Hematopoietic multipotent progenitor cell (in vitro differentiated cells): ENCODE results near the gene EIPR1. TPM values are rescaled to one million over a fixed set of nuclear protein-coding genes. Genes with fewer than 3 reads are reported as not detected.
"Not testable (repeated sequence)": the region's sequence is repeated elsewhere in the genome, so short reads cannot be mapped to it uniquely, and the experiment has no call there.

Experiments used
- DNase-seq, 3 donors: peaks; one replicate each; pipeline ENCODE4 v3.0.0-alpha.2; 2011 to 2015; ENCODE audit warnings: low read depth in 2 of 3, low spot score in 2 of 3
- total RNA-seq: library from RNA; depleted of rRNA; stranded (reverse); fragments of >200 nt; gene quantifications from one replicate; pipeline ENCODE4 v1.2.3, GENCODE V29; 2012

Gene EIPR1
- total RNA-seq, 1 donor = 45.8 TPM

DNA sequence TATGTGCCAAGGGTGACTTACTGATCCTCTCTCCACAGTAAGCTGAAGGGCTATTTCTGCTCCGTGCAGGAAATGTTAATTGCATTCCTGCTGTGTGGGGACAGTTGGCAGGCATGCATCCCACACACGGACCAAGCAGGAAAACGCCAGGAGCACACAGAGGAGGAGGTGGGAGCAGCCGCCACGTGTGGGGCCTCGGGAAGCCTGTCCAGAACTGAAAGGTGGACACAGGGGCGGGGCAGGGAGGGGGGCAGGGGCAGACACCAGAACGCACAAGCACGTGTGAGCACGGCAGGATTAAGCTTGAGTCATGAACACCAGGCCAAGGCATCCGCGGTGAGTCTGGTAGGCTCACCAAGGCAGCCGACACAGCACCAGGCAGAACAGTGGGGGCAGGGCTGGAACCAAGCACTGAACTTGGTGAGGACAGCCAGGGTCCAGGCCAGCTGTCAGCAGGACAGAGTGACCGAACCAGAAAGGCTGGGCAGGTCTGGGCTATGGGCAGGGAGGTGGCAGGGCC is 177.1 kb downstream of the EIPR1 start:
- DNase-seq = no peak

DNA sequence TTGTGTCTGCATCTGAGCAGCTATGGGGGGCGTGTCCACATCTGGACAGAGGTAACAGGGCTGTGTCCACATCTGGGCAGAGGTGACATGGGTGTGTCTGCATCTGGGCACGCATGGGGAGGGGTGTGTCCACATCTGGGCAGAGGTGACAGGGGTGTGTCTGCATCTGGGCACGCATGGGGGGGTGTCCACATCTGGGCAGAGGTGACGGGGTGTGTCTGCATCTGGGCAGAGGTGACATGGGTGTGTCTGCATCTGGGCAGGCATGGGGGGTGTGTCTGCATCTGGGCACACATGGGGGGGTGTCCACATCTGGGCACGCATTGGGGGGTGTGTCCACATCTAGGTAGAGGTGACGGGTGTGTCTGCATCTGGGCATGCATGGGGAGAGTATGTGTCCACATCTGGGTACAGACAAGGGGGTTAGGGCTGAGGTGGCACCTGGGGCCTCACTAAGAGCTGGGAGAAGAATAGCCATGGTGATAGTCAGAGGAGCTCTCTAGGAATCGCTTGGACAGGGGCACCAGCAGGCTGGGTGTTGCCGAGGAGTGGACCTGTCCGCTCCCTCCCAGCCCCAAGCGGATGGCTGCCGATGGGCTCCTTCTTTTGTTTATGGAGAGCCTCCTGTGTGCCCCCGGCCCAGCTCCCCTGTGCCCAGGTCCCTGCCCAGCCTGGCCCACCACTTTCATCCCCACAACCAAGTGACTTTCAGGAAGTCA is 177.8 kb downstream of the EIPR1 start:
- no peak for DNase-seq

DNA sequence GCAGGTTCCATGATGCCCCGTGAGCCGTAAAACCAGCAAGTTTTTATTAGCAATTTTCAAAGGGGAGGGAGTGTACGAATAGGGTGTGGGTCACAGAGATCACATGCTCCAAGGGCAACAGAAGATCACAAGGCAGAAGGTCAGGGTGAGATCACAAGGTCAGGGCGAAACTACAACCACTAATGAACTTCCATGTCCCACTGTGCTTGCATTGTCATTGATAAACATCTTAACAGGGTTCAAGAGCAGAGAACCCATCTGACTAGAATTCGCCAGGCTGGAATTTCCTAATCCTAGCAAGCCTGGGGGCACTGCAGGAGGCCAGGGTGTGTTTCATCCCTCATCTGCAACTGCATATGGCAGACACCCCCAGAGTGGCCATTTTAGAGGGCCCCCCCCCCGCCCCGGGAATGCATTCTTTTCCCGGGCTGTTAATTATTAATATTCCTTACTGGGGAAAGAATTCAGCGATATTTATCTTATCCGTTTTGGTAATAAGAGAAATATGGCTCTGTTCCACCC is 178.9 kb downstream of the EIPR1 start:
- DNase-seq = not testable (repeated sequence)

DNA sequence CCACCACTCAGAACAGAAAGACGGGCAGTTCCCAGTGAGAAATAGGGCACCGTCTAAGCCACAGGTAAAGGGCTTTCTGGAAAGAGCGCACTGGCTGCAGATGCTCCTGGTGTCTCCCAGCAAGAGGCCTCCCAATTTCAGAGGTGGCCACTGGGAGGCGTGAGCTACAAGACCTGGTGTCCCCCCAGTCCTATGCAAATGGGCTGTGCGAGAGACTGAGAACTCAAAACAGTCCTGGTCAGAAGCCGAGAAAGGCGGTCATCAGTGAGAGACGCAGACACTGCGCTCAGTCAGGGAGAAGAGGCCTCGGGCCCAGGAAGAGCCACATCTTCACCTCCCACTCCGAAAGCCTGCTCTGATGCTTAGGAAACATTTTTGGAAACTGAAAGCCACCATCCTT is 179.5 kb downstream of the EIPR1 start:
- no peak for DNase-seq

DNA sequence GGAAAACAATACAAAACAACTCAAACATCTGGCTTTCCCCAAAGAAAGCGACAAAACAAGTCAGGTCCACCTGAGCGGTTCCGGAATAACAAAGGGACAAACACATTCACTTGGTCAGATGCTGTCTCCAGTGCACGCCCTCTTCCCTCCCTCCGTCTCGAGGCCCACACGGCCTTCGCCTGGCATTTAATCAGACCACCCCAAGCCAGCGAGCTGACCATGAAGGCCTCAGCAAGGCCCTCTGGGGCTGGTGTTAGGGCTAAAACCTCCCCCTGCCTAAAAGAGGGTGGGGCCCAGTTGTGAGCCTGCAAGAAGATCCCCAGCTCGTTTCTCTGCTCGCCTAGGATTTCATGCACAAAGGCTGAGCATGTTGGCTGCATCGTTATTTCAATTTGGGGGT is 180.3 kb downstream of the EIPR1 start:
- DNase-seq = no peak

DNA sequence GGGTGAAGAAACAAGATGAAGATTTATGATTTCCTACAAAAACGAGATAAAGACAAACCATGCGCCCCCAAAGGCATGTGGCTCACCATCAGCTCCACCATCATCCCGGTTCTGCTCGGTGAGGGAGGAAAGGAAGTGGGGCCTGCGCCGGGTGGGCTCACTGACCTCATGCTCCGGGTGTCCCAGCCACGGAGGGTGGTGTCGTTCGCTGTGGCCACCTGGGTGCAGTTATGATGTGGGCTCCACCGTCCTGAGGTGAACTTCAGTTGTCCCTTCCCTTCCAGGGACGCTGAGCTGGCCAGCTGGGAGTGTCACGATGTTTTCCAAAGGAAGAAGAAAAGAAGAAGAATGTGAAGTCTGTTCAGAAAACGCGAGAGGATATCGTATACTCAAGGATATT is 180.9 kb downstream of the EIPR1 start:
- no peak for DNase-seq

DNA sequence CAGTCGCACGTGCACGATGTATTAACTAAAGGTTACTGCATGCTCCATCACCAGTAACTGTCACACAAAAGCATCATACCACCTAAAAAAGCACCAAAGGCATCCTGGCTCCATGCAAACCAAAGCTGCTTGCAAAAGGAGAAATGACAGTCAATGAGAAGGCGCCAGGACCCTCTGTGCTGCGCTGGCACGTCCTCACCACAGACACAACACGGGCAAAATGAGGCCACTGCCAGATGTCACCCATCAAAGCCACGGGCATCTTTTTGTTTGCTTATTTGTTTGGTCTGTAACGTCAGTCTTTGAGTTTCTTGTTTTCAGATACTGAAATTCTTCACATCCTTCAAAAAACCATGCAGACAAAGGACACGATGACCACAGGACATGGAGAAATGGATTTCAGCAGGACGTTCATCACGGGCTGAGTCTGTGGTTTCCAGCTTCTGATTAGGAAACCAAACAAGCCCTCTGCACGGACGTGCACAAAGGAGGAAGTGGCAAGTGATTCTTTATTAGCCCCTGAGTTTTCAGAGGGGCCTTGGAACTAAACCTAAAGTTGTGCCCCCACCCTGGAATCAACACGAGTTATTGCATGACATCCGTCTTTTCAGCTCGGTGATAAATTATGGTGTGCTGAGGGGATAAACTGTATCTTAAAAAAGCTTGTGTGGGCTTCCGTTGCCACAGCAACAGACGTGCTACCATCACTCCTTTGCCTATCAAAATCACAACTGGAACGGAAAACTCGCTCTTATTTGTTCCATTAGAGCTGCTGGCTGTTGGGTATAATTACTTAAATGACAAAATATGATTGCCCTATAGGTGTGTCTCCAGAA is 181.8 kb downstream of the EIPR1 start:
- DNase-seq = no peak

DNA sequence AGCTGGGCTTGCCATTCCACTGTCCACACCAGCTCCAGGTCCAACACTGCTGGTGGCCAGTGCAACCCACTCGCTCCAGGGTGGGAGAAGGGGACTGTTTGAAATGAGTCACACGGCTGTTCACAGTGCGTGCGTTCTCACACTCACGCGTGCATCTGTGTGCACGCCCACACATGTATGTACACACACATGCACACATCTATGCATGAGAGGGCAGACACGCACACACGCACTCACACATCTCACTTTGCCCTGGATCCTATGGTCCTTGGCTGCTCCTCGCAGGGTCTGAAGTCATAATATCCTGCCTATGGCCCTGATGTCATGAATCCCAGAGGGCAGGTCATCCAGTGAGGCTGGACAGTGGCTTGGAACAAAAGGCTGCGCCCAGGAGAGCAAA is 182.8 kb downstream of the EIPR1 start:
- no peak for DNase-seq

DNA sequence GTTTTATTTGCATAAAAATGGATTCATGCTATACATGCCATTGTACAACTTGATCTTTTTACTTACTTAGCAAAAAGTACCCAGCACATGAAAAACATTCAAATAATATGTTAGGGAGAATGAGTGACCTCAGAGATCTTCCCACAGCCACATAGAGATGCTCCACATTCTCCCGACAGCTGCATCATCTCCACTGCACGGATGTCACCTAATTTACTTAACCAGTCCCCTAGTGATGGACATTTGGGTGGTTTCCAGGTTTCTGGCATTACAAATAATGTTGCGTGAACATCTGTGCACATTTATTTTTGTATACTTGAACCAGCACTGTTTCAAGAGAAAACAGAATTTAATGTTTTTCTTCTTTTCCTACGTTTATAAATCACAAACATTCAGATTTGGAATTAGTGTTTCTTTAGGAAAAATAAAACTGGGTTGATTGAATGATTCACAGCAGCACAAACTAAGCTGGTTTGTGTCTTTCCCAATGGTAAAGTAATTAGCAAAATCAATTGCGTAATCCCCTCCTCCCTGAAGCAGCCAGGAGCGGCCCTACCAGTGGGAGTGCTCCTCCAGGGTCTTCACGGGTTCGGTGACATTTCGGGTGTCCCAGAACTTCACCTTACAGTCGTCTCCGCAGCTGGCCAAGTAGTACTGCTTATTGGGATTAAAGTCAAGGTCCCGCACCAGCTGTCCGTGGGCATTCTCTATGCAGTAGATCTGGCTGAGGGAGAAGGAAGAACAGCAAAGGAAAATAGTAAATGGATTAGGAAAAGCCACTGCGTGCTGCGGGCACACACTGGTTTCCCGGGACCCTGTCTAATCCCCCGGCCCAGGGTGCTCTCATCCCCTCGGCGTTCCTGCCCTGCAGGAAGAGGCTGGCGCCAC is 183.9 kb downstream of the EIPR1 start:
- no peak for DNase-seq

DNA sequence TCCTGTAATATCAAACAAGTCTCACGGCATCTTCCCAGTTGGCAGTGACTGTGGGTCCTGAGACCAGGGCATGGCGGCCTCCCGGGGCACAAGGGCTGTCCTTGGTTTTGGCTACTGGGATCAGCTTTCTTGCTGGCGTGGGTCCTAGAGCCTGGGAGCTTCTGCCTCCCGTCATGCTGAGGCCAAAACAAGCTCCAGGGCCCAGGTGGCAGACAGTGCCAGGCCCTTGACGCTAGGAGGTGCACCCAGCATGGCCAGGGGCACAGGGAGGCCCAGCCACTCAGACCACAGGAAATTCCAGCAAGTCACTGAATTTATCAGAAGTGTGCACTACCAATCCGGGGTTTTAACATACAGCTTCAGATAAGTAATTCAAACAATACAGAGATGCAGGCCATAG is 184.7 kb downstream of the EIPR1 start:
- DNase-seq = no peak

DNA sequence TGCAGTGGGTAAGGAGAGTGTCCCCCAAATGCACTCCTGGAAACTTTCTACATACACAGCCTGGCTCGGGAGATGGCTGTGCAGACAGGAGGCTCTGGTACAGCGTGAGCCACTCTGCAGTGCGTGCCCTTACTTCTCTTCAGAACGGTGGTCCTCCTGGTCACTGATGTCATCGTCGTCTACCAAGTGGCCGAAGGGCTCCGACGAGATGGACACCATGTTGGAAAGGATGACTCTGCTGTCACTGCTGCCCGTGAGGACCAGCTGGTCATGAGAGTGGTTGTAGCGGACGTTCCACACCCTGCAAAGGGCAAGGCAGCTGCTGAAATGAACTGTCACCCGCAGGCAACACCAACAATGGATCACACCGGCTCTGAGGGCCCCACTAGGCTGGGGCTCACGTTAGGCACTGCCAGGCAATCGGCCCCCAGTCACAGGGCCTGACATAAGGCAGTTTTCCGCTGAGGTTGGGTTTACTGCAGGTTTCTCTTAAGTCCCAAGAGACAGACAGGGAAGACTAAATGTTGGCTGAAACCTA is 185.3 kb downstream of the EIPR1 start:
- no peak for DNase-seq

DNA sequence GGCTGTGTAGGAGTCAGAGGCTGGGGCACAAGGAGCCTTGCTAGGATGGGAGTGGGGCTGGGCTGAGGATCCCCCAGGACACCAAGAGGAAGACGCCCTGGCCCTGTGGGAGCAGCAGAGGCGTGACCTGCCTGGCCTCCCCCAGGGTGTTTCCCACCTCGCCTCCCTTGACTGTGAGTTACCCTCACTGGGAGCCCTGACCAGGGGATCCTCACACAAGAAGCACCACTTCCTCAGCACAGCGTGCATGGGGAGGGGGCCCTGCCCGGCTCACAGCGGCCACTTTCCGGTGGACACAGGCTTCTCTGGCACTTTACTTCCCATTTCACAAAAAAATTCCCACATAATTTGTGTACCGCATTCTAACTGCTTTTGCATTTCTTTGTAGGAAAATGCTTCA is 187.7 kb downstream of the EIPR1 start:
- DNase-seq = no peak

DNA sequence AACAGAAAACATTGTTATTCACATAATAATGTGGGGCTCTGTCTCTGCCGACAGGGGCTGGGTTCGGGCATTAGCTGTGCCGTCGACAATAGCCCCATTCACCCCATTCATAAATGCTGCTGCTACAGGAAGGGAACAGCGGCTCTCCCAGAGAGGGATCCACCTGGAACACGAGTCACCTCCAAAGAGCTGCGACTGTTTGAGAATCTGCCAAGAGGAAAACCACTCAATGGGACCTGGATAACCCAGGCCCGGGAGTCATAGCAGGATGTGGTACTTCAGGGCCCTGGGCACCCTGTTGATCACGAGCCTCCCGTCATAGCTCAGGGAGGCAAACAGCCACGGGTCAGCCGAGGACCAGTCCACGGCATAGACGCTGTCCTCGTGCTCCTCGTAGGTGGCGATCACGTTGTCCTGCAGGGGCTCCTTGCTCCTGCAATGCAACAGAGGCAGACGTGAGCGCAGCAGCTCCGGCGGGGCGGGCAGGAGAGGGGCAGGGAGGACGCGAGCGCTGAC is 188.5 kb downstream of the EIPR1 start:
- no peak for DNase-seq

DNA sequence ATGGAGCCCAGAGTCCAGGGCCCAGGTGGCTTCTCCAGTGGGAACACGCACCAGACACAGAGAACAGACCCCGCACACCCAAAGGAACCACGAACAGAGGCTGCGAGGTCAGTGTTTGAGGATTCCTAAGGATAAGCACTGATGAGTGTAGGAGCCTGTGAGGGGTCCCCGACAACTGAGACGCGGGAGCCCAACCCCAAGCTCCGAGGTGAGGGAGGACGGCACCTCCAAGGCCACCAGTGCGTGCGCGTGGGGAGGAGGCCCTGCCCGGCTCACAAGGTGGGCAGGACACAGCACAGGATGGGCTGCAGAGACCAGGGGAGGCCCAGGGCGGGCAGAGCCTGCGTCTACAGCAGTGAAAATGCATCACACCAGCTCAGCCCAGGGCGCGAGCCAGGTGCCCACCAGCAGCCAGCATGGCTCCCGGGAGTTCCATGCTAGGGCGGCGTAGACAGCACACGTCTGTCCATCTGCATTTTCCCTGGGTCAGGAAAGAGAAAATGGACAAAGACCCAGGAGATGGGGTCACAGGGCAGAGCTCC is 189.1 kb downstream of the EIPR1 start:
- DNase-seq = no peak

DNA sequence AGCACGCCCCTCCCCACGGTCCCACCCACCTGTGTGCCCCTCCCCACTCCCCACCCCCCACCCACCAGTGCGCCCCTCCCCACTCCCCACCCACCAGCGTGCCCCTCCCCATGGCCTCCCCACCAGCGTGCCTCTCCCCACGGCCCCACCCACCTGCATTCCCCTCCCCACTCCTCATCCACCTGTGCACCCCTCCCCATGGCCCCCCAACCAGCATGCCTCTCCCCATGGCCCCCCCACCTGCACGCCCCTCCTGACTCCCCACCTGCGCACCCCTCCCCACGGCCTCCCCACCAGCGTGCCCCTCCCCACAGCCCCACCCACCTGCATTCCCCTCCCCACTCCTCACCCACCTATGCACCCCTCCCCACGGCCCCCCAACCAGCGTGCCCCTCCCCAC is 190.2 kb downstream of the EIPR1 start:
- DNase-seq = no peak

DNA sequence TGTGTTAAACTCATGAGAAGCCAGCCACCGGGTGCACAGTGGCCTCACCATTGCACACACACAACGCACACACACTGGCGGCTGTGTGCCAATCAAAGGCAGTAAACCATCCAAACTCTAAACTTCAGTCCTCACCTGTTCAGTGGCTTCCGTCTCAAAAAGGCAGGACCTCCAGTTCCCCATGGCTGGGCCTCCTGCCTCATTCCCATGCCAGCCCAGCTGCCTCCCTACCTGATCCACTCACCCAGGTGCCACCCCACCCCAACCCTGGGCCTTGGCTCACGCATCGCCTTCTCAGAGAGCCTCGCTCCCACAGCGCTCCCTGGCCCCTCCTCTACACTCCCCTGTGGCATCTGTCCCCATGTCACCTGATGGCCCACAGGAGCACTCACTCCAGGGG is 190.9 kb downstream of the EIPR1 start:
- no peak for DNase-seq

DNA sequence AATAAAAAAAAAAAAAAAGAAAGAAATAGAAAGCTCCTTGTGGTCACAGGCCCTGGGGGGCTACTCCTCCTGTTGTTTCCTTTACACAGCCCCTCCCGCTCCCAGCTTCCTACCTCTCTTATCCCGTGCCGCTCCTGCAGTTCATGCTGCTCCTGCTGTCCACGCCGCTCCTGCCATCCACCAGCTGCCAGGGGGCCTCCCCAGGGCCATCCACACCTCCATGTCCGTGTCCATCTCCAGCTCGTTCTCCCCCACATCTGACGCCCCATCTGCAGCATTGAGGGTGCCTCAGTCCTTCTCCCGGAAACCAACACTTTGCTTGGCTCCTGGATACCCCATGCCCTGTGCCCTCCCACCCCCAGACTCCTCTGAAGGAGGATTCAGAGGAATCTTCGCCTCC is 191.7 kb downstream of the EIPR1 start:
- DNase-seq = no peak

DNA sequence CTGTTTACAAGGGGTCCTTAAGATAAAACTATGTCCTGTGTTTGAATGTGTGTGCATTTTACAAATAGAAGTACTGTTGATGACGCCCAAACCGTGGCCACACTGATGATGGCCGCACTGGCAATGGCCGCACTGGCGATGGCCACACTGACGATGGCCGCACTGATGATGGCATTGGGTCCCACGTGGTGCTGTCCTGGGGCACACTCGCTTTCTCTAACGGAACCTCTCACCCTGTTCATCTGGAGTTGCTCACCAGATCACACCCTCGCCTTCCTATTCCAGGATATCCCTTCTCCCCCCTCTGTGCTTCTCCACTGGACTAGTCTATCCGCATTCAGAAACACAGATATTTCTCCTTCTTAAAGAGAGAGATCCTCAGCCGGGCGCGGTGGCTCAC is 192.4 kb downstream of the EIPR1 start:
- no peak for DNase-seq

DNA sequence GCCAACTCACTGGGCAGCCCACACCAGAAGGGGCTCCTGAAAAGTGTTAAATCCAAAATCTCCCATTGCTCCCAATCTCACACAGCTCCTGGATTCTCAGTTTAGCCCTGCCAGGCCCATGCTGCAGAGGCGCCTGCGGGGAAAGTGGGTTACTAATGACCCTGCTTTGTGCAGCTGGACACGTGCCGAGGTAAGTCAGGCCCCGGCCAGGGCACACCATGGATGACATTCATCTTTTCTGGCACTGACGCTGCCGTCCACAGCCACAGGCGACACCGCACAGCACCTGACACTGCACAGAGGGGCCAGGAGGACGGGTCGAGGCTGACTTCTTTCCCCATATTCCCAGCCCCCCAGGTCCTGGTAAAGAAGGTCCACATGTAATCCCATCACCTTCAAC is 193.5 kb downstream of the EIPR1 start:
- no peak for DNase-seq

DNA sequence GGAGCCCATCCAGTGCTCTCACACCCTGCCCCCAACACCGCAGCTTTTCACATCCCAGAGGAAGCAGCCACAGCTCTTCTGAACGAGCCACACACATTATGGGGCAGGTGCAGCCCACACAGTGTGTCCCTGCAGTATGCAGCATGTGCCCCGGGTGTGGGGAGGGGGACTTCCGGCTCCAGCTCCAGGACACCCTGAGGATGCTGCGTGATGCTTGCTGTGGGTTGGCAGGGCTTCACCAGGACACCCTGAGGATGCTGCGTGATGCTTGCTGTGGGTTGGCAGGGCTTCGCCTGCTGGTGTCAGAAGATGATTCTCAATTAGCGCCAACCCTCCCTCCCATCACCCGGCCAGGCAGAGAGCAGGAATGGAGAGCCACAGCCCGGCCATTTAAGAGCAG is 193.9 kb downstream of the EIPR1 start:
- no peak for DNase-seq
